ENCODE results near the gene KMO.
A peak's percentile ranks its signal among the peaks of the same experiment; 100 is the strongest.

KMO gene

GRCh38 chr1:241636291-241636690 is 104.1 kb downstream of the KMO start:
- DNase-seq: no peak
- no peak overlapping the region for H2AFZ ChIP-seq (ENCODE audit: low read depth, low read length)
- H3K4ac ChIP-seq (ENCODE audit: low read depth in 1 of 2, low read length in 2 of 2): no peak overlapping the region
- H3K23ac ChIP-seq (ENCODE audit: low read length in 2 of 2): no peak overlapping the region
- no peak overlapping the region for H2BK120ac ChIP-seq (ENCODE audit: low read depth, low read length)
- no peak overlapping the region for H4K8ac ChIP-seq (ENCODE audit: low read length)
- no CpG with 5 or more reads among the region's 1 CpG for WGBS
- peaks cover 0 to 15% of the 10 kb centered on the region in 2 experiments for H3K36me3 ChIP-seq (ENCODE audit: control insufficient read depth in 1 of 2, insufficient read depth in 2 of 2, low read depth in 1 of 2, low read length in 2 of 2)
- H3K4me3 ChIP-seq (ENCODE audit: insufficient read depth in 1 of 2, low read depth in 1 of 2, low read length in 2 of 2): no peak overlapping the region
- H3K27ac ChIP-seq (ENCODE audit: low read length, poor library complexity, severe bottlenecking): no peak overlapping the region
- peaks cover 14% of the 10 kb centered on the region for H3K79me1 ChIP-seq (replicated peaks; ENCODE audit: low read length, poor library complexity, severe bottlenecking)
- H3K9me3 ChIP-seq (ENCODE audit: control insufficient read depth, low read length): no peaks in the 10 kb centered on the region
- H2BK5ac ChIP-seq (ENCODE audit: low read depth, low read length, poor library complexity, severe bottlenecking): no peak overlapping the region
- H3K27me3 ChIP-seq (ENCODE audit: control insufficient read depth in 1 of 2, insufficient read depth in 1 of 2, low read length in 2 of 2): no peaks in the 10 kb centered on the region
- H3K4me2 ChIP-seq (ENCODE audit: low read length, poor library complexity, severe bottlenecking): no peak overlapping the region
- no peak overlapping the region for H3K14ac ChIP-seq (ENCODE audit: low read length in 2 of 2)
- no peak overlapping the region for H2AK5ac ChIP-seq (ENCODE audit: low read length, severe bottlenecking)
- H2BK12ac ChIP-seq (ENCODE audit: low read length in 2 of 2): no peak overlapping the region
- H3K4me1 ChIP-seq (ENCODE audit: control insufficient read depth, insufficient read depth, low read depth, low read length): peaks cover 3% of the 10 kb centered on the region
- H3K9ac ChIP-seq (ENCODE audit: low read length): no peak overlapping the region
- no peak overlapping the region for H3K18ac ChIP-seq (ENCODE audit: low read depth in 1 of 2, low read length in 2 of 2)
- no peak overlapping the region for H4K91ac ChIP-seq (ENCODE audit: low read length)
- H2BK15ac ChIP-seq (ENCODE audit: low read depth, poor library complexity, severe bottlenecking): no peak overlapping the region

- no peak overlapping the region for H2AFZ ChIP-seq (ENCODE audit: low read depth, low read length)
- H4K8ac ChIP-seq (ENCODE audit: low read length): no peak overlapping the region
- H3K14ac ChIP-seq (ENCODE audit: low read length in 2 of 2): no peak overlapping the region
- no peak overlapping the region for H3K9ac ChIP-seq (ENCODE audit: low read length)
- no peak overlapping the region for H2BK12ac ChIP-seq (ENCODE audit: low read length in 2 of 2)
- H3K4me3 ChIP-seq (ENCODE audit: insufficient read depth in 1 of 2, low read depth in 1 of 2, low read length in 2 of 2): no peak overlapping the region
- H3K4ac ChIP-seq (ENCODE audit: low read depth in 1 of 2, low read length in 2 of 2): no peak overlapping the region
- H3K18ac ChIP-seq (ENCODE audit: low read depth in 1 of 2, low read length in 2 of 2): peak overlapping the region in 1 of 2 experiments; percentile 29
- H2BK15ac ChIP-seq (ENCODE audit: low read depth, poor library complexity, severe bottlenecking): no peak overlapping the region
- H3K27me3 ChIP-seq (ENCODE audit: control insufficient read depth in 1 of 2, insufficient read depth in 1 of 2, low read length in 2 of 2): no peaks in the 10 kb centered on the region
- H2BK120ac ChIP-seq (ENCODE audit: low read depth, low read length): no peak overlapping the region
- peaks cover 0 to 15% of the 10 kb centered on the region in 2 experiments for H3K36me3 ChIP-seq (ENCODE audit: control insufficient read depth in 1 of 2, insufficient read depth in 2 of 2, low read depth in 1 of 2, low read length in 2 of 2)
- no peak overlapping the region for H3K23ac ChIP-seq (ENCODE audit: low read length in 2 of 2)
- peak overlapping the region; percentile 80 for H3K4me2 ChIP-seq (ENCODE audit: low read length, poor library complexity, severe bottlenecking)
- peak overlapping the region; percentile 50 for H3K27ac ChIP-seq (ENCODE audit: low read length, poor library complexity, severe bottlenecking)
- H2AK5ac ChIP-seq (ENCODE audit: low read length, severe bottlenecking): no peak overlapping the region
- H3K79me1 ChIP-seq (replicated peaks; ENCODE audit: low read length, poor library complexity, severe bottlenecking): peaks cover 13% of the 10 kb centered on the region
- no peak overlapping the region for H4K91ac ChIP-seq (ENCODE audit: low read length)
- peaks cover 3% of the 10 kb centered on the region for H3K4me1 ChIP-seq (ENCODE audit: control insufficient read depth, insufficient read depth, low read depth, low read length)
- H3K9me3 ChIP-seq (ENCODE audit: control insufficient read depth, low read length): no peaks in the 10 kb centered on the region
- no peak for DNase-seq
- peak overlapping the region; percentile 24 for H2BK5ac ChIP-seq (ENCODE audit: low read depth, low read length, poor library complexity, severe bottlenecking)
Observed at GRCh38 chr1:241637046-241637590, 104.9 kb downstream of the KMO start.

- Histone ChIP-seq H3K4me3 (ENCODE audit: insufficient read depth in 1 of 2, low read depth in 1 of 2, low read length in 2 of 2) (no peak overlapping the region), H3K36me3 (ENCODE audit: control insufficient read depth in 1 of 2, insufficient read depth in 2 of 2, low read depth in 1 of 2, low read length in 2 of 2) (peaks cover 0 to 15% of the 10 kb centered on the region in 2 experiments), H2BK12ac (ENCODE audit: low read length in 2 of 2) (no peak overlapping the region), H3K9ac (ENCODE audit: low read length) (no peak overlapping the region), H3K27ac (ENCODE audit: low read length, poor library complexity, severe bottlenecking) (peak overlapping the region; percentile 4), H3K23ac (ENCODE audit: low read length in 2 of 2) (no peak overlapping the region), H4K8ac (ENCODE audit: low read length) (no peak overlapping the region), H3K18ac (ENCODE audit: low read depth in 1 of 2, low read length in 2 of 2) (no peak overlapping the region), H3K4me1 (ENCODE audit: control insufficient read depth, insufficient read depth, low read depth, low read length) (peaks cover 3% of the 10 kb centered on the region), H3K27me3 (ENCODE audit: control insufficient read depth in 1 of 2, insufficient read depth in 1 of 2, low read length in 2 of 2) (no peaks in the 10 kb centered on the region), H4K91ac (ENCODE audit: low read length) (no peak overlapping the region), H2BK15ac (ENCODE audit: low read depth, poor library complexity, severe bottlenecking) (no peak overlapping the region), H3K4ac (ENCODE audit: low read depth in 1 of 2, low read length in 2 of 2) (no peak overlapping the region), H3K9me3 (ENCODE audit: control insufficient read depth, low read length) (no peaks in the 10 kb centered on the region), H2AFZ (ENCODE audit: low read depth, low read length) (no peak overlapping the region), H2BK5ac (ENCODE audit: low read depth, low read length, poor library complexity, severe bottlenecking) (no peak overlapping the region), H2AK5ac (ENCODE audit: low read length, severe bottlenecking) (no peak overlapping the region), H3K14ac (ENCODE audit: low read length in 2 of 2) (no peak overlapping the region), H2BK120ac (ENCODE audit: low read depth, low read length) (no peak overlapping the region), H3K4me2 (ENCODE audit: low read length, poor library complexity, severe bottlenecking) (peak overlapping the region; percentile 80), H3K79me1 (replicated peaks; ENCODE audit: low read length, poor library complexity, severe bottlenecking) (peaks cover 11% of the 10 kb centered on the region)
- 69% methylated on average over 4 of the region's 4 CpGs for WGBS
- DNase-seq: peak; percentile 60
Observed at GRCh38 chr1:241637604-241638003, 105.4 kb downstream of the KMO start.

- Histone ChIP-seq H2AK5ac (ENCODE audit: low read length, severe bottlenecking) (peak overlapping the region; percentile 27), H3K4me1 (ENCODE audit: control insufficient read depth, insufficient read depth, low read depth, low read length) (peaks cover 3% of the 10 kb centered on the region), H3K4ac (ENCODE audit: low read depth in 1 of 2, low read length in 2 of 2) (no peak overlapping the region), H3K14ac (ENCODE audit: low read length in 2 of 2) (no peak overlapping the region), H3K18ac (ENCODE audit: low read depth in 1 of 2, low read length in 2 of 2) (no peak overlapping the region), H2BK12ac (ENCODE audit: low read length in 2 of 2) (no peak overlapping the region), H3K27me3 (ENCODE audit: control insufficient read depth in 1 of 2, insufficient read depth in 1 of 2, low read length in 2 of 2) (no peaks in the 10 kb centered on the region), H2BK15ac (ENCODE audit: low read depth, poor library complexity, severe bottlenecking) (no peak overlapping the region), H3K27ac (ENCODE audit: low read length, poor library complexity, severe bottlenecking) (peak overlapping the region; percentile 29), H2BK5ac (ENCODE audit: low read depth, low read length, poor library complexity, severe bottlenecking) (no peak overlapping the region), H3K4me2 (ENCODE audit: low read length, poor library complexity, severe bottlenecking) (peak overlapping the region; percentile 80), H4K91ac (ENCODE audit: low read length) (no peak overlapping the region), H3K79me1 (replicated peaks; ENCODE audit: low read length, poor library complexity, severe bottlenecking) (peaks cover 11% of the 10 kb centered on the region), H3K9me3 (ENCODE audit: control insufficient read depth, low read length) (no peaks in the 10 kb centered on the region), H3K9ac (ENCODE audit: low read length) (peak overlapping the region; percentile 84), H4K8ac (ENCODE audit: low read length) (no peak overlapping the region), H3K4me3 (ENCODE audit: insufficient read depth in 1 of 2, low read depth in 1 of 2, low read length in 2 of 2) (peak overlapping the region in 1 of 2 experiments; percentile 99), H3K23ac (ENCODE audit: low read length in 2 of 2) (no peak overlapping the region), H2BK120ac (ENCODE audit: low read depth, low read length) (no peak overlapping the region), H3K36me3 (ENCODE audit: control insufficient read depth in 1 of 2, insufficient read depth in 2 of 2, low read depth in 1 of 2, low read length in 2 of 2) (peaks cover 0 to 15% of the 10 kb centered on the region in 2 experiments), H2AFZ (ENCODE audit: low read depth, low read length) (no peak overlapping the region)
- no peak for DNase-seq
- WGBS: 87% methylated on average over 3 of the region's 5 CpGs
Observed at GRCh38 chr1:241638099-241638682, 106.0 kb downstream of the KMO start.

Measured in mesenchymal stem cell (in vitro differentiated cells and primary cell).